ENCODE data around the gene ADK. TPM values are rescaled to one million over a fixed set of nuclear protein-coding genes. Genes with fewer than 3 reads are reported as not detected.

ADK gene
- total RNA-seq, 1 donor from 2014 or later: 40.2 TPM

GRCh38 chr10:74511051-74511450 lies 360.0 kb downstream of the ADK start:
- Histone ChIP-seq H3K36me3 (no peaks in the 10 kb centered on the region), H3K27ac (no peak overlapping the region), H3K4me3 (no peak overlapping the region), H3K9me3 (peaks cover 42% of the 10 kb centered on the region), H3K27me3 (ENCODE audit: low read depth) (no peaks in the 10 kb centered on the region), H3K4me1 (no peaks in the 10 kb centered on the region)
- DNase-seq: no peak
- no peak for ATAC-seq
- TF ChIP-seq, protein P1, sequence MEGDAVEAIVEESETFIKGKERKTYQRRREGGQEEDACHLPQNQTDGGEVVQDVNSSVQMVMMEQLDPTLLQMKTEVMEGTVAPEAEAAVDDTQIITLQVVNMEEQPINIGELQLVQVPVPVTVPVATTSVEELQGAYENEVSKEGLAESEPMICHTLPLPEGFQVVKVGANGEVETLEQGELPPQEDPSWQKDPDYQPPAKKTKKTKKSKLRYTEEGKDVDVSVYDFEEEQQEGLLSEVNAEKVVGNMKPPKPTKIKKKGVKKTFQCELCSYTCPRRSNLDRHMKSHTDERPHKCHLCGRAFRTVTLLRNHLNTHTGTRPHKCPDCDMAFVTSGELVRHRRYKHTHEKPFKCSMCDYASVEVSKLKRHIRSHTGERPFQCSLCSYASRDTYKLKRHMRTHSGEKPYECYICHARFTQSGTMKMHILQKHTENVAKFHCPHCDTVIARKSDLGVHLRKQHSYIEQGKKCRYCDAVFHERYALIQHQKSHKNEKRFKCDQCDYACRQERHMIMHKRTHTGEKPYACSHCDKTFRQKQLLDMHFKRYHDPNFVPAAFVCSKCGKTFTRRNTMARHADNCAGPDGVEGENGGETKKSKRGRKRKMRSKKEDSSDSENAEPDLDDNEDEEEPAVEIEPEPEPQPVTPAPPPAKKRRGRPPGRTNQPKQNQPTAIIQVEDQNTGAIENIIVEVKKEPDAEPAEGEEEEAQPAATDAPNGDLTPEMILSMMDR (IDR thresholded peaks at IDR 0.05): no peak
- intact Hi-C loops (cut with DNase I): no loop called here

DNA sequence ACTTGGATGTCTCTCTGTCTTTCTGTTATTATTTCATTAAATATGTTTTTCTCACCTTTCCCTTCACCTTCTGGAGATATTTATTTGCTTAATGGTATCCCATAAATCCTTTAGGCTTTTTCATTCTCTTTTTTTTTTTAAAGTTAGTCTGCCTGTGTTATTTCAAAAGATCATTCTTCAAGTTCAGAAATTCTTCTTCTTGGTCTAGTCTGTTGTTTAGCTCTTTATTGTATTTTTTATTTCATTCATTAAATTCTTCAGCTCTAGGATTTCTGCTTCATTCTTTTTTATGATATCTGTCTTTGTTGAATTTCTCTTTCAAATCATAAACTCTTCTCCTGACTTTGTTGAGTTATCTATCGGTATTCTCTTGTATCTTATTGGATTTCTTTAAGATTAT lies 363.3 kb downstream of the ADK start:
- TF ChIP-seq, protein P1 (IDR thresholded peaks at IDR 0.05): no peak
- DNase-seq (no peak), ATAC-seq (no peak)
- Histone ChIP-seq H3K36me3 (no peaks in the 10 kb centered on the region), H3K27ac (no peak overlapping the region), H3K4me1 (no peaks in the 10 kb centered on the region), H3K9me3 (peaks cover 42% of the 10 kb centered on the region), H3K4me3 (no peak overlapping the region), H3K27me3 (ENCODE audit: low read depth) (no peaks in the 10 kb centered on the region)
- intact Hi-C loops (cut with DNase I): no loop called here

DNA sequence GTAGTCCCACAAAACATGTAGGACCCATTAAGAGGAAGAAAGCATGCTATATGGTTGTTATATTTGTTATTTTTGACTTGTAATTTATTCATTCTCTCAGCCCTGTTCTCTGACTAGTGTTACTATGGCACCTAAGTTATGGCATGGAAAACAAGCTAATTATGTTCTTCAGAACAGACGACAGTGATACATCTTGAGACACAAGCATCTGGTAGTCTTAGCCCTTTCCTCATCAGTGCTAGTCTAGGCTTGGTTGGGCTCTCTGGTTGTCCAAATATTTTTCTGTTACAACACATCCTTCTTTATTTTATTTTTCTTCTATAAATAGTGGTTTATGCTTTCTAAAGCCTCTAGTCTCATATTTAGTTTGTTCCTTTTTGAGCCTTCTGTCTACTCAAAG lies 367.0 kb downstream of the ADK start:
- Histone ChIP-seq H3K9me3 (peaks cover 18% of the 10 kb centered on the region), H3K36me3 (no peaks in the 10 kb centered on the region), H3K4me3 (no peak overlapping the region), H3K4me1 (no peaks in the 10 kb centered on the region), H3K27me3 (ENCODE audit: low read depth) (no peaks in the 10 kb centered on the region), H3K27ac (no peak overlapping the region)
- TF ChIP-seq, protein P1 (IDR thresholded peaks at IDR 0.05): no peak
- intact Hi-C loops (cut with DNase I): no loop called here
- no peak for DNase-seq
- ATAC-seq: no peak

DNA sequence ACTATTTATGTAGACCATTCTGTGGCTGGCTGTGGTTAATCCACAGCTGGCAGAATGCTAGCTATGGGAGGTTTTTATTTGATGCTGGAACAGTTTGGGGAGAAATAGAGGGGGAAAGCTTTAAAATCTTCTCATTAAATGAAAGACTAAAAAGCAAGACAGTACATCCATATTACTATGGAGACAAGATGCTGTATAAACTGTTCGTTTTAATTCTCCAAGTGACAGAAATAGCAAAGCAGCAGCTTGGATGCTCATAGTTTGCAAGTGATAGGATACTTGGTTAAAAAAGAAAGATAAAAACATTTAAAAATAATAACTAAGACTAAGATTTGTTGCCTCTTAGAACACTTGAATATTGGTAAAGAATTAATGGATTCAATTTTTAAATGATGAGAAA lies 370.5 kb downstream of the ADK start:
- no peak overlapping the region for H3K4me3 ChIP-seq
- H3K27me3 ChIP-seq (ENCODE audit: low read depth): no peaks in the 10 kb centered on the region
- TF ChIP-seq, protein P1 (IDR thresholded peaks at IDR 0.05): no peak
- intact Hi-C loops (cut with DNase I): no loop called here
- DNase-seq (no peak), ATAC-seq (no peak)
- H3K27ac ChIP-seq: no peak overlapping the region
- no peaks in the 10 kb centered on the region for H3K4me1 ChIP-seq
- H3K36me3 ChIP-seq: no peaks in the 10 kb centered on the region
- no peaks in the 10 kb centered on the region for H3K9me3 ChIP-seq

- ATAC-seq: no peak
Measured at GRCh38 chr10:74523199-74523598, 372.2 kb downstream of the ADK start.

More at GRCh38 chr10:74523199-74523598, 372.2 kb downstream of the ADK start:
- Histone ChIP-seq H3K4me3 (no peak overlapping the region), H3K4me1 (no peaks in the 10 kb centered on the region), H3K9me3 (no peaks in the 10 kb centered on the region), H3K27ac (no peak overlapping the region), H3K27me3 (ENCODE audit: low read depth) (no peaks in the 10 kb centered on the region), H3K36me3 (no peaks in the 10 kb centered on the region)
- DNase-seq: no peak
- intact Hi-C loops (cut with DNase I): no loop called here
- TF ChIP-seq, protein P1 (IDR thresholded peaks at IDR 0.05): no peak
